GM12878 (cell line): ENCODE results near the gene COMMD1. TPM values are rescaled to one million over a fixed set of nuclear protein-coding genes. Genes with fewer than 3 reads are reported as not detected.

Experiments
- ATAC-seq: fragments of 200-7000 bp; cut with Tn5 transposase; 3 replicates; pipeline ENCODE4 v1.9.1; 2020; ENCODE audit warnings: mild to moderate bottlenecking, moderate library complexity
- BruUV-seq: library from RNA; stranded (reverse); fragments of 400-500 nt; replicated peaks from 2 replicates; lab custom pipeline; 2021; lab: Mats Ljungman, UMichigan
- CTCF ChIA-PET: fragments of 300-600 bp; sonication (Branson Sonifier 250); formaldehyde crosslinking; extraction: SDS; loops from one replicate; lab custom pipeline; 2021; ENCODE audit warnings: inconsistent platforms; lab: Yijun Ruan, JAX
- POLR2A ChIA-PET: fragments of 350-600 bp; formaldehyde crosslinking; extraction: SDS; loops from one replicate; lab custom pipeline; 2021; ENCODE audit warnings: inconsistent platforms; lab: Charles Lee
- RAD21 ChIA-PET: fragments of 300-600 bp; sonication (Branson Sonifier 250); formaldehyde crosslinking; loops from one replicate; lab custom pipeline; 2023; ENCODE audit warnings: antibody characterized with exemption; ENCODE audit not compliant: unreplicated experiment; lab: Charles Lee
- SMC1A ChIA-PET: fragments of 300-600 bp; sonication (Branson Sonifier 250); formaldehyde crosslinking; loops from one replicate; lab custom pipeline; 2023; ENCODE audit not compliant: unreplicated experiment, uncharacterized antibody; lab: Charles Lee
- DNase-seq: peaks from one replicate; pipeline ENCODE4 v3.0.0-alpha.2; 2011; ENCODE audit warnings: low read depth, low spot score
- FAIRE-seq: peaks from 3 replicates; lab custom pipeline; 2011; peaks lifted over from hg19 to GRCh38; lab: Jason Lieb, UNC
- H2AFZ ChIP-seq: 2 replicates; pipeline ENCODE4 v1.6.0; 2011; ENCODE audit warnings: low read depth, low read length, control low read depth; ENCODE audit not compliant: control insufficient read depth
- H3K27ac ChIP-seq: 2 replicates; pipeline ENCODE4 v1.5.1; 2011; ENCODE audit warnings: control low read depth; ENCODE audit not compliant: control insufficient read depth, insufficient read depth
- H3K27me3 ChIP-seq, 2 experiments: replicated peaks in 1 of 2; 2 replicates each; pipeline versions ENCODE4 v1.6.0 to v1.6.1; 2011; ENCODE audit warnings: low read length in 1 of 2; ENCODE audit not compliant: control insufficient read depth in 2 of 2, insufficient read depth in 2 of 2
- H3K36me3 ChIP-seq, 2 experiments: 2 replicates each; pipeline ENCODE4 v1.5.1; 2011; ENCODE audit warnings: low read length in 1 of 2; ENCODE audit not compliant: control insufficient read depth in 2 of 2, insufficient read depth in 2 of 2
- H3K4me1 ChIP-seq: 2 replicates; pipeline ENCODE4 v1.6.1; 2011; ENCODE audit warnings: mild to moderate bottlenecking, low read length, moderate library complexity, mixed read lengths; ENCODE audit not compliant: control insufficient read depth, insufficient read depth
- H3K4me2 ChIP-seq: 2 replicates; pipeline ENCODE4 v1.6.0; 2011; ENCODE audit warnings: control low read depth; ENCODE audit not compliant: control insufficient read depth, insufficient read depth
- H3K4me3 ChIP-seq: fragments of 200-600 bp; sonication (generic); 2 replicates; pipeline ENCODE4 v1.5.1; 2016
- H3K79me2 ChIP-seq: 2 replicates; pipeline ENCODE4 v1.6.0; 2011; ENCODE audit warnings: low read length; ENCODE audit not compliant: control insufficient read depth, insufficient read depth
- H3K9ac ChIP-seq: 2 replicates; pipeline ENCODE4 v1.8.0; 2011; ENCODE audit warnings: low read length, control low read depth, mixed read lengths; ENCODE audit not compliant: control insufficient read depth, insufficient read depth
- H3K9me3 ChIP-seq: replicated peaks from 3 replicates; pipeline ENCODE4 v1.5.1; 2011; ENCODE audit warnings: mild to moderate bottlenecking, low read length; ENCODE audit not compliant: control insufficient read depth, insufficient read depth
- H4K20me1 ChIP-seq: 2 replicates; pipeline ENCODE4 v1.6.0; 2011; ENCODE audit not compliant: control insufficient read depth, insufficient read depth
- ATF7 ChIP-seq: fragments of 450-650 bp; IDR thresholded peaks from 2 replicates; pipeline ENCODE4 v1.6.1; 2016; ENCODE audit warnings: low read depth, mild to moderate bottlenecking
- BCL11A ChIP-seq: IDR thresholded peaks from 2 replicates; pipeline ENCODE4 v1.6.1; 2011; ENCODE audit warnings: low read depth, low read length
- BHLHE40 ChIP-seq, 2 experiments: fragments of 450-650 bp in 1 of 2; IDR thresholded peaks; 2 replicates each; pipeline ENCODE4 v1.6.1; 2011 to 2017; ENCODE audit warnings: low read depth in 2 of 2, borderline replicate concordance in 1 of 2, improper control_type of control experiment in 1 of 2, low read length in 1 of 2, mild to moderate bottlenecking in 1 of 2
- GATAD2B ChIP-seq: fragments of 450-650 bp; conservative IDR thresholded peaks from 2 replicates; pipeline ENCODE4 v1.6.1; 2017; ENCODE audit warnings: low read depth, mild to moderate bottlenecking, moderate library complexity
- IKZF1 ChIP-seq: fragments of 450-650 bp; conservative IDR thresholded peaks from 2 replicates; pipeline ENCODE4 v1.6.1; 2017; ENCODE audit warnings: antibody characterized with exemption, mild to moderate bottlenecking
- IKZF2 ChIP-seq, 2 experiments: fragments of 450-650 bp; IDR thresholded peaks; 2 replicates each; pipeline ENCODE4 v1.6.1; 2017; ENCODE audit warnings: mild to moderate bottlenecking in 2 of 2, moderate library complexity in 2 of 2
- MEF2A ChIP-seq: IDR thresholded peaks from 2 replicates; pipeline ENCODE4 v1.6.1; 2011; ENCODE audit warnings: low read depth, mild to moderate bottlenecking, low read length, moderate library complexity; ENCODE audit not compliant: insufficient read depth
- MEF2B ChIP-seq: fragments of 450-650 bp; IDR thresholded peaks from 2 replicates; pipeline ENCODE4 v1.6.1; 2018; ENCODE audit warnings: mild to moderate bottlenecking, moderate library complexity; ENCODE audit not compliant: partially characterized antibody, poor library complexity, severe bottlenecking
- MTA2 ChIP-seq: fragments of 450-650 bp; IDR thresholded peaks from 2 replicates; pipeline ENCODE4 v1.6.1; 2016; ENCODE audit warnings: low read depth, mild to moderate bottlenecking, moderate library complexity
- MTA3 ChIP-seq: IDR thresholded peaks from 2 replicates; pipeline ENCODE4 v1.6.1; 2012; ENCODE audit warnings: low read length, inconsistent platforms, borderline replicate concordance
- NBN ChIP-seq: fragments of 450-650 bp; IDR thresholded peaks from 2 replicates; pipeline ENCODE4 v1.6.1; 2016
- NFIC ChIP-seq: IDR thresholded peaks from 2 replicates; pipeline ENCODE4 v1.6.1; 2012; ENCODE audit warnings: low read depth, mild to moderate bottlenecking, inconsistent platforms, low read length, moderate library complexity
- RAD51 ChIP-seq: fragments of 450-650 bp; IDR thresholded peaks from 2 replicates; pipeline ENCODE4 v1.6.1; 2016; ENCODE audit warnings: moderate library complexity, mild to moderate bottlenecking, inconsistent platforms
- RUNX3 ChIP-seq: IDR thresholded peaks from 2 replicates; pipeline ENCODE4 v1.6.1; 2012; ENCODE audit warnings: low read length, inconsistent platforms
- ZSCAN29 ChIP-seq: fragments of 450-650 bp; IDR thresholded peaks from 2 replicates; pipeline ENCODE4 v1.6.1; 2017; ENCODE audit warnings: mild to moderate bottlenecking, moderate library complexity
- WGBS: methylation state at CpG from one replicate; pipeline ENCODE4 v1.1.6; 2016; ENCODE audit warnings: low lambda C conversion rate; ENCODE audit not compliant: insufficient replicate concordance, insufficient coverage; ENCODE audit errors: missing lambda C conversion rate; 5-methylcytosine and 5-hydroxymethylcytosine counted together
- in situ Hi-C: fragments of 300-500 bp; cut with MboI; formaldehyde crosslinking; loops from 9 replicates; pipeline ENCODE4 v1.14.3; 2018; ENCODE audit warnings: mixed read lengths
- intact Hi-C: fragments of 100-400 bp; cut with micrococcal nuclease; formaldehyde crosslinking; loops from one replicate; pipeline ENCODE4 v1.14.2; 2022; ENCODE audit not compliant: unreplicated experiment
- polyA plus RNA-seq, 11 experiments: library from polyadenylated mRNA; depleted of rRNA in 4 of 11; unstranded in 6 of 11; stranded (reverse) in 5 of 11; fragments of >200 nt; fragmentation: Nextera tagmentation in 4 of 11; fragmentation: Illumina TruSeq in 1 of 11; extraction: Ambion mirVana in 4 of 11; extraction: Trizol in 1 of 11; gene quantifications; 1 replicate in 1 of 11; 2 replicates in 10 of 11; pipeline versions ENCODE4 v1.2.1 to v1.2.3, GENCODE V29; 2011 to 2016; ENCODE audit warnings: inconsistent platforms in 2 of 11, missing spikeins in 2 of 11, low read depth in 1 of 11
- total RNA-seq, 4 experiments: library from RNA; depleted of rRNA in 3 of 4; stranded (reverse); fragments of >200 nt in 3 of 4; fragmentation: Illumina TruSeq in 1 of 4; extraction: Trizol in 1 of 4; gene quantifications; 2 replicates each; pipeline versions ENCODE4 v1.2.1 to v1.2.3, GENCODE V29; 2013 to 2021

COMMD1 gene
- total and polyA plus RNA-seq, 10 of the 15 experiments (the other 5 are each of a cell fraction or from before 2014, with no cell fraction given): 39.7 to 210 (median 53.7) TPM

GRCh38 chr2:62084801-62085200 lies 179.3 kb downstream of the COMMD1 start:
- ATAC-seq: peak; percentile 40; the same call in 2 of the 3 replicates
- RAD21 ChIA-PET: interaction anchor here (0.8 kb wide), 1 partner anchor 45 kb away, joined by 3 read pairs; no protein-coding TSS in a partner anchor
- Histone ChIP-seq H3K4me1 (no peaks in the 10 kb centered on the region; the same call in 1 of the 2 replicates), H3K9ac (no peak overlapping the region), H3K27me3 (no peaks in the 10 kb centered on the region), H3K4me3 (no peak overlapping the region), H2AFZ (no peak overlapping the region), H4K20me1 (no peaks in the 10 kb centered on the region), H3K27ac (no peak overlapping the region), H3K79me2 (no peaks in the 10 kb centered on the region), H3K4me2 (no peak overlapping the region), H3K36me3 (no peaks in the 10 kb centered on the region), H3K9me3 (no peaks in the 10 kb centered on the region)
- SMC1A ChIA-PET: interaction anchor here (0.7 to 1.7 kb wide), 7 partner anchors 9 to 89 kb away, joined by 3 to 4 read pairs (median 3); no protein-coding TSS in a partner anchor
- no peak for DNase-seq
- CTCF ChIA-PET: interaction anchor here (1.1 kb wide), 1 partner anchor 19 kb away, joined by 4 read pairs; no protein-coding TSS in a partner anchor
- in situ Hi-C loops (no loop called here), intact Hi-C loops (no loop called here)
- no TSS peak for BruUV-seq
- FAIRE-seq: no peak
- peak; percentile 82; the same call in 1 of the 2 replicates for TF ChIP-seq ZSCAN29
- peak; percentile 46; the same call in 1 of the 2 replicates for TF ChIP-seq MTA2
- peak; percentile 39; the same call in 1 of the 2 replicates for TF ChIP-seq NFIC
- no peak for TF ChIP-seq GATAD2B
- peak in 1 of 2 experiments; percentile 12; a peak in 1 of 4 replicates for TF ChIP-seq BHLHE40 (IDR thresholded peaks at IDR 0.05; ENCODE audit: borderline replicate concordance in 1 of 2, low read depth in 2 of 2, low read length in 1 of 2)
- TF ChIP-seq BCL11A: no peak
- no peak for TF ChIP-seq RAD51
- TF ChIP-seq MTA3: no peak
- 0 out of 2 replicates have a peak, but pooled peaks have one; percentile 17 for TF ChIP-seq IKZF1
- TF ChIP-seq IKZF2 (IDR thresholded peaks at IDR 0.05): peak in 1 of 2 experiments; percentile 23; a peak in 1 of 4 replicates
- TF ChIP-seq MEF2A: 0 out of 2 replicates have a peak, but pooled peaks have one; percentile 49
- TF ChIP-seq NBN: 0 out of 2 replicates have a peak, but pooled peaks have one; percentile 23
- peak; percentile 37 for TF ChIP-seq MEF2B
- TF ChIP-seq ATF7: peak; percentile 54; the same call in 1 of the 2 replicates
- peak; percentile 57; the same call in 1 of the 2 replicates for TF ChIP-seq RUNX3
- POLR2A ChIA-PET: interaction anchor here (0.6 to 1.3 kb wide), 2 partner anchors 9 to 1544 kb away, joined by 3 read pairs; no protein-coding TSS in a partner anchor
- WGBS: 67% methylated on average over 1 of the region's 1 CpG
